Natural killer cell (primary cell): Measurements from ENCODE around the gene ZDHHC3. TPM values are rescaled to one million over a fixed set of nuclear protein-coding genes. Genes with fewer than 3 reads are reported as not detected.

Experiments
- ATAC-seq, 3 donors: fragments of 150-1000 bp in 2 of 3; fragments of 200-7000 bp in 1 of 3; cut with Tn5 transposase; 1 replicate in 1 of 3; 2 replicates in 2 of 3; pipeline ENCODE4 v1.10.0; 2021; ENCODE audit warnings: mild to moderate bottlenecking in 2 of 3, moderate library complexity in 2 of 3
- DNase-seq, 2 donors: peaks; one replicate each; pipeline versions ENCODE4 v3.0.0 to v3.0.0-alpha.2; 2013 to 2021; ENCODE audit warnings: mixed read lengths in 1 of 2
- H3K27ac ChIP-seq: one replicate; pipeline ENCODE4 v1.5.1; 2013; ENCODE audit warnings: mild to moderate bottlenecking, low read length
- H3K27me3 ChIP-seq: one replicate; pipeline ENCODE4 v1.6.1; 2013; ENCODE audit warnings: low read length; ENCODE audit not compliant: control insufficient read depth, insufficient read depth
- H3K36me3 ChIP-seq: one replicate; pipeline ENCODE4 v1.6.1; 2013; ENCODE audit warnings: low read length; ENCODE audit not compliant: control insufficient read depth, insufficient read depth
- H3K4me1 ChIP-seq: one replicate; pipeline ENCODE4 v1.6.1; 2013; ENCODE audit warnings: low read length; ENCODE audit not compliant: control insufficient read depth, insufficient read depth
- H3K4me3 ChIP-seq: one replicate; pipeline ENCODE4 v1.5.1; 2013; ENCODE audit warnings: low read length
- H3K9me3 ChIP-seq: one replicate; pipeline ENCODE4 v1.6.1; 2013; ENCODE audit warnings: low read length; ENCODE audit not compliant: control insufficient read depth, insufficient read depth
- H3K27ac Mint-ChIP-seq, 2 donors: one replicate each; pipeline ENCODE4 v1.8.0; 2022; ENCODE audit warnings: mild to moderate bottlenecking in 2 of 2, mixed read lengths in 2 of 2, moderate library complexity in 1 of 2
- H3K27me3 Mint-ChIP-seq, 2 donors: one replicate each; pipeline ENCODE4 v1.8.0; 2022; ENCODE audit warnings: low read depth in 2 of 2, mixed read lengths in 2 of 2
- H3K36me3 Mint-ChIP-seq: one replicate; pipeline ENCODE4 v1.8.0; 2022; ENCODE audit warnings: mixed read lengths
- H3K4me1 Mint-ChIP-seq, 2 donors: one replicate each; pipeline ENCODE4 v1.8.0; 2022; ENCODE audit warnings: mixed read lengths in 2 of 2
- H3K4me3 Mint-ChIP-seq: one replicate; pipeline ENCODE4 v1.8.0; 2022; ENCODE audit warnings: mild to moderate bottlenecking, moderate library complexity, mixed read lengths
- H3K9me3 Mint-ChIP-seq, 2 donors: one replicate each; pipeline ENCODE4 v1.8.0; 2022; ENCODE audit warnings: mixed read lengths in 2 of 2
- whole genome bisulfite sequencing: methylation state at CpG from one replicate; pipeline ENCODE4 v1.1.7; 2013; ENCODE audit warnings: missing lambda C conversion rate; ENCODE audit not compliant: insufficient coverage; 5-methylcytosine and 5-hydroxymethylcytosine counted together
- intact Hi-C: fragments of 100-400 bp; cut with micrococcal nuclease; formaldehyde crosslinking; loops from one replicate; pipeline ENCODE4 v1.14.2; 2022
- total RNA-seq, 4 donors: library from RNA; stranded (reverse); fragments of 120-200 nt in 1 of 4; gene quantifications; one replicate each; pipeline versions ENCODE4 v1.2.3 to v1.2.4, GENCODE V29; 2013 to 2022
- TF ChIP-seq, protein P1 (sequence below): fragments of 200-600 bp; IDR thresholded peaks from one replicate; pipeline ENCODE4 v1.8.0; 2022; ENCODE audit warnings: antibody characterized with exemption

Gene ZDHHC3
- total RNA-seq, 3 donors from 2014 or later (not counting 1 experiment from before 2014, with no cell fraction given): 62.3 to 100.0 (median 78.6) TPM

GRCh38 chr3:44923632-44924456, 52.1 kb downstream of the ZDHHC3 start:
- H3K27ac Mint-ChIP-seq: no peak overlapping the region
- peaks cover 15% of the 10 kb centered on the region for H3K36me3 Mint-ChIP-seq
- ATAC-seq (no peak), DNase-seq (no peak)
- H3K4me3 ChIP-seq: no peak overlapping the region
- no peaks in the 10 kb centered on the region for H3K9me3 ChIP-seq
- H3K27me3 Mint-ChIP-seq: no peaks in the 10 kb centered on the region
- intact Hi-C loops: no loop called here
- no peaks in the 10 kb centered on the region for H3K27me3 ChIP-seq
- no peaks in the 10 kb centered on the region for H3K9me3 Mint-ChIP-seq
- no peaks in the 10 kb centered on the region for H3K4me1 ChIP-seq
- WGBS: 98% methylated on average over 3 of the region's 3 CpGs
- no peak overlapping the region for H3K27ac ChIP-seq
- TF ChIP-seq, protein P1, sequence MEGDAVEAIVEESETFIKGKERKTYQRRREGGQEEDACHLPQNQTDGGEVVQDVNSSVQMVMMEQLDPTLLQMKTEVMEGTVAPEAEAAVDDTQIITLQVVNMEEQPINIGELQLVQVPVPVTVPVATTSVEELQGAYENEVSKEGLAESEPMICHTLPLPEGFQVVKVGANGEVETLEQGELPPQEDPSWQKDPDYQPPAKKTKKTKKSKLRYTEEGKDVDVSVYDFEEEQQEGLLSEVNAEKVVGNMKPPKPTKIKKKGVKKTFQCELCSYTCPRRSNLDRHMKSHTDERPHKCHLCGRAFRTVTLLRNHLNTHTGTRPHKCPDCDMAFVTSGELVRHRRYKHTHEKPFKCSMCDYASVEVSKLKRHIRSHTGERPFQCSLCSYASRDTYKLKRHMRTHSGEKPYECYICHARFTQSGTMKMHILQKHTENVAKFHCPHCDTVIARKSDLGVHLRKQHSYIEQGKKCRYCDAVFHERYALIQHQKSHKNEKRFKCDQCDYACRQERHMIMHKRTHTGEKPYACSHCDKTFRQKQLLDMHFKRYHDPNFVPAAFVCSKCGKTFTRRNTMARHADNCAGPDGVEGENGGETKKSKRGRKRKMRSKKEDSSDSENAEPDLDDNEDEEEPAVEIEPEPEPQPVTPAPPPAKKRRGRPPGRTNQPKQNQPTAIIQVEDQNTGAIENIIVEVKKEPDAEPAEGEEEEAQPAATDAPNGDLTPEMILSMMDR: no peak
- peaks cover 30% of the 10 kb centered on the region for H3K36me3 ChIP-seq
- H3K4me3 Mint-ChIP-seq: no peak overlapping the region
- H3K4me1 Mint-ChIP-seq: peaks cover 0 to 7% of the 10 kb centered on the region in 2 donors

DNA sequence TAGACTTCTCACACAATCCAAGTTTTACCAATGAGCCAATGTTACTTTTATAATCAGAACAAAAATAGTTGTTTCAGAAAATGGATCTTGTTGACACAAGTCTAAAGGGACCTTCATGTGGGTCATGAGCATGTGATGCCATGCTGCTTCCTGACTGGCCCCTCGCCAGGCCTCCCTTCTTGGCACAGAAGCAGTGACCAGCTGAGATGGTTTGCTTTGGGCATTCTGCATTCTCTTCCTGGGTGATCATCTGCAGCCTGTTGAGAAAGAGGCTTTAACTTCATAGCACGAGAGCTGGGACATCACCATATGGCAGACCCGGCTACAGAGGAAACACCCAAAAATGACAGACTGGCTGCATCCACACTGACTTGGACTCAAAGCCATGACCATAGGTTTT, 55.9 kb downstream of the ZDHHC3 start:
- Histone ChIP-seq H3K4me1 (no peaks in the 10 kb centered on the region), H3K36me3 (peaks cover 22% of the 10 kb centered on the region), H3K27ac (no peak overlapping the region), H3K4me3 (no peak overlapping the region), H3K9me3 (no peaks in the 10 kb centered on the region), H3K27me3 (no peaks in the 10 kb centered on the region)
- H3K4me3 Mint-ChIP-seq: no peak overlapping the region
- no peaks in the 10 kb centered on the region for H3K27me3 Mint-ChIP-seq
- TF ChIP-seq, protein P1: no peak
- H3K4me1 Mint-ChIP-seq: peaks cover 0 to 7% of the 10 kb centered on the region in 2 donors
- WGBS: 98% methylated on average over 3 of the region's 3 CpGs
- no peaks in the 10 kb centered on the region for H3K9me3 Mint-ChIP-seq
- H3K36me3 Mint-ChIP-seq: peaks cover 7% of the 10 kb centered on the region
- H3K27ac Mint-ChIP-seq: no peak overlapping the region
- DNase-seq (no peak), ATAC-seq (no peak)
- intact Hi-C loops: no loop called here

DNA sequence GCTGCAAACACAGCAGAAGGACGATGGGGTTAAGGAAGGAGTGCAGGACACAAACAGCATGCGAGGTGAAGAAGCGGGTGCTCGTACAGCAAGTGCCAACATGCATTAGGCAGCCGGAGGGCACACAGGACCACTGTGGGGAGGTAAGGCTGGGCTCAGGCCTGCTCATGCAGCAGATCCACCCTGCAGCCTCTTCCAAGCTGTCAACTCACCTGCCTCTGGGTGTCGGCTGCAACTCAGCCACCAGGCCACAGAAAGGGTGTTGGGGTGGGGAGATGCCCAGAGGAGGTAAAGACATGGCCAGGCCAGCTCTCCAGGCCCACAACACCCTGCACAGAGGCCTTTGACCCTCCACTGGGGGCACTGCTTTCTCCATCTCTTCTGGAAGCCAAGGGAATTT, 57.4 kb downstream of the ZDHHC3 start:
- 97% methylated on average over 6 of the region's 6 CpGs for whole genome bisulfite sequencing
- Histone ChIP-seq H3K36me3 (peaks cover 22% of the 10 kb centered on the region), H3K4me1 (no peaks in the 10 kb centered on the region), H3K27me3 (no peaks in the 10 kb centered on the region), H3K27ac (no peak overlapping the region), H3K4me3 (no peak overlapping the region), H3K9me3 (no peaks in the 10 kb centered on the region)
- TF ChIP-seq, protein P1: no peak
- intact Hi-C loops: no loop called here
- H3K27ac Mint-ChIP-seq: no peak overlapping the region
- H3K9me3 Mint-ChIP-seq: no peaks in the 10 kb centered on the region
- no peaks in the 10 kb centered on the region for H3K27me3 Mint-ChIP-seq
- H3K4me3 Mint-ChIP-seq: no peak overlapping the region
- no peak for DNase-seq
- peaks cover 7% of the 10 kb centered on the region for H3K36me3 Mint-ChIP-seq
- peaks cover 0 to 15% of the 10 kb centered on the region in 2 donors for H3K4me1 Mint-ChIP-seq
- ATAC-seq: no peak
